SK-N-SH treated with all-trans-retinoic acid at 6 μM for 48 hours (cell line): ENCODE measurements around the gene ZNF778.

Experiments
- ESRRG ChIP-seq: fragments of 250-450 bp; sonication (Bioruptor Pico); IDR thresholded peaks from 2 replicates; pipeline ENCODE4 v1.6.1; 2021; ENCODE audit warnings: mild to moderate bottlenecking
- PPARA ChIP-seq: fragments of 250-450 bp; sonication (Bioruptor Pico); IDR thresholded peaks from 2 replicates; pipeline ENCODE4 v1.5.0; 2020; ENCODE audit warnings: mild to moderate bottlenecking, borderline replicate concordance
- RARB ChIP-seq: fragments of 250-450 bp; sonication (Bioruptor Pico); IDR thresholded peaks from 2 replicates; pipeline ENCODE4 v1.8.0; 2021; ENCODE audit warnings: mild to moderate bottlenecking, moderate library complexity
- SNAI2 ChIP-seq: fragments of 250-450 bp; sonication (Bioruptor Pico); IDR thresholded peaks from 2 replicates; pipeline ENCODE4 v1.5.0; 2020; ENCODE audit warnings: mild to moderate bottlenecking, moderate library complexity
- TCF4 ChIP-seq: fragments of 250-450 bp; sonication (Bioruptor Pico); IDR thresholded peaks from 2 replicates; pipeline ENCODE4 v1.8.0; 2021; ENCODE audit warnings: mild to moderate bottlenecking, moderate library complexity, borderline replicate concordance
- TOX ChIP-seq: fragments of 250-450 bp; sonication (Bioruptor Pico); IDR thresholded peaks from 2 replicates; pipeline ENCODE4 v1.8.0; 2021; ENCODE audit warnings: mild to moderate bottlenecking, moderate library complexity, borderline replicate concordance
- ZFP30 ChIP-seq: fragments of 450-650 bp; formaldehyde crosslinking; IDR thresholded peaks from 2 replicates; pipeline ENCODE4 v1.5.0; 2022; ENCODE audit warnings: mild to moderate bottlenecking, moderate library complexity
- ZNF565 ChIP-seq: fragments of 450-650 bp; formaldehyde crosslinking; conservative IDR thresholded peaks from 2 replicates; pipeline ENCODE4 v1.5.0; 2020; ENCODE audit warnings: low read depth, mild to moderate bottlenecking, moderate library complexity
- ZNF8 ChIP-seq: fragments of 450-650 bp; formaldehyde crosslinking; IDR thresholded peaks from 2 replicates; pipeline ENCODE4 v1.5.0; 2020; ENCODE audit warnings: mild to moderate bottlenecking, moderate library complexity
- TF ChIP-seq, protein P1 (sequence below): fragments of 250-450 bp; sonication (Bioruptor Pico); IDR thresholded peaks from 2 replicates; pipeline ENCODE4 v1.5.0; 2020; ENCODE audit warnings: mild to moderate bottlenecking, moderate library complexity
- TF ChIP-seq, protein P2 (sequence below): fragments of 250-450 bp; sonication (Bioruptor Pico); IDR thresholded peaks from 2 replicates; pipeline ENCODE4 v1.8.0; 2020; ENCODE audit warnings: mild to moderate bottlenecking, moderate library complexity, borderline replicate concordance
- TF ChIP-seq, protein P3 (sequence below): fragments of 250-450 bp; sonication (Bioruptor Pico); IDR thresholded peaks from 2 replicates; pipeline ENCODE4 v1.5.1; 2020; ENCODE audit warnings: low read depth, mild to moderate bottlenecking, moderate library complexity

DNA sequence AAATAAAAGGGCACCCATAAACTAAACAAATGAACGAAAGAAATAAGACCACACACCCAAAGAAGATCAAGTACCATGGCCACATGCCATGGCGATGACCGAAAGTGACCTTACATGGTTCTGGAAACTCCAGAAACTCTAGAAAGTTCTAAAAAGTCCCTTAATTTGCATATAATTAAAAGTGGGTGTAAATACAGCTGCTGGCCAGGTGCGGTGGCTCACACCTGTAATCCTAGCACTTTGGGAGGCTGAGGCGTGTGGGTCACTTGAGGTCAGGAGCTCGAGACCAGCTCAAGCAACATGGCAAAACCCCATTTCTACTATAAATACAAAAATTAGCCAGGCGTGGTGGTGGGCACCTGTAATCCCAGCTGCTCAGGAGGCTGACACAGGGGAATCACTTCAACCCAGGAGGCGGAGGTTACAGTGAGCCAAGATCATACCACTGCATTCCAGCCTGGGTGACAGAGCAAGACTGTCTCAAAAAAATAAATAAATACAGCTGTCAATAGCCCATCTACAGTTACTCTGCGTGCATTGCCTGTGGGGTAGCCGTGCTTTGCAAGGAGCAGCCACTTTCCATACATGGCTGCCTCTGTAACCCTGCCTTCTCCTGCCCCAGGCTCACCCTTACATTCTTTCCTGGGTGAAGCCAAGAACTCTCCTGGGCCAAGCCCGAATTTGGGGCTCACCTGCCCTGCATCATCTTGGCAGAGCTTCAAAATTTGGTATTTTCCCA is 7.2 kb upstream of the ZNF778 start:
- no peak for TF ChIP-seq ZFP30 (CRISPR knock-in tag)
- TF ChIP-seq TOX (CRISPR knock-in tag): no peak
- no peak for TF ChIP-seq ESRRG (CRISPR knock-in tag)
- TF ChIP-seq TCF4 (CRISPR knock-in tag): no peak
- TF ChIP-seq SNAI2 (CRISPR knock-in tag): no peak
- TF ChIP-seq PPARA (CRISPR knock-in tag): no peak
- TF ChIP-seq RARB: no peak
- TF ChIP-seq, protein P1, sequence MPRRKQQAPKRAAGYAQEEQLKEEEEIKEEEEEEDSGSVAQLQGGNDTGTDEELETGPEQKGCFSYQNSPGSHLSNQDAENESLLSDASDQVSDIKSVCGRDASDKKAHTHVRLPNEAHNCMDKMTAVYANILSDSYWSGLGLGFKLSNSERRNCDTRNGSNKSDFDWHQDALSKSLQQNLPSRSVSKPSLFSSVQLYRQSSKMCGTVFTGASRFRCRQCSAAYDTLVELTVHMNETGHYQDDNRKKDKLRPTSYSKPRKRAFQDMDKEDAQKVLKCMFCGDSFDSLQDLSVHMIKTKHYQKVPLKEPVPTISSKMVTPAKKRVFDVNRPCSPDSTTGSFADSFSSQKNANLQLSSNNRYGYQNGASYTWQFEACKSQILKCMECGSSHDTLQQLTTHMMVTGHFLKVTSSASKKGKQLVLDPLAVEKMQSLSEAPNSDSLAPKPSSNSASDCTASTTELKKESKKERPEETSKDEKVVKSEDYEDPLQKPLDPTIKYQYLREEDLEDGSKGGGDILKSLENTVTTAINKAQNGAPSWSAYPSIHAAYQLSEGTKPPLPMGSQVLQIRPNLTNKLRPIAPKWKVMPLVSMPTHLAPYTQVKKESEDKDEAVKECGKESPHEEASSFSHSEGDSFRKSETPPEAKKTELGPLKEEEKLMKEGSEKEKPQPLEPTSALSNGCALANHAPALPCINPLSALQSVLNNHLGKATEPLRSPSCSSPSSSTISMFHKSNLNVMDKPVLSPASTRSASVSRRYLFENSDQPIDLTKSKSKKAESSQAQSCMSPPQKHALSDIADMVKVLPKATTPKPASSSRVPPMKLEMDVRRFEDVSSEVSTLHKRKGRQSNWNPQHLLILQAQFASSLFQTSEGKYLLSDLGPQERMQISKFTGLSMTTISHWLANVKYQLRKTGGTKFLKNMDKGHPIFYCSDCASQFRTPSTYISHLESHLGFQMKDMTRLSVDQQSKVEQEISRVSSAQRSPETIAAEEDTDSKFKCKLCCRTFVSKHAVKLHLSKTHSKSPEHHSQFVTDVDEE (CRISPR knock-in tag): no peak
- no peak for TF ChIP-seq ZNF565 (CRISPR knock-in tag)
- TF ChIP-seq, protein P2, sequence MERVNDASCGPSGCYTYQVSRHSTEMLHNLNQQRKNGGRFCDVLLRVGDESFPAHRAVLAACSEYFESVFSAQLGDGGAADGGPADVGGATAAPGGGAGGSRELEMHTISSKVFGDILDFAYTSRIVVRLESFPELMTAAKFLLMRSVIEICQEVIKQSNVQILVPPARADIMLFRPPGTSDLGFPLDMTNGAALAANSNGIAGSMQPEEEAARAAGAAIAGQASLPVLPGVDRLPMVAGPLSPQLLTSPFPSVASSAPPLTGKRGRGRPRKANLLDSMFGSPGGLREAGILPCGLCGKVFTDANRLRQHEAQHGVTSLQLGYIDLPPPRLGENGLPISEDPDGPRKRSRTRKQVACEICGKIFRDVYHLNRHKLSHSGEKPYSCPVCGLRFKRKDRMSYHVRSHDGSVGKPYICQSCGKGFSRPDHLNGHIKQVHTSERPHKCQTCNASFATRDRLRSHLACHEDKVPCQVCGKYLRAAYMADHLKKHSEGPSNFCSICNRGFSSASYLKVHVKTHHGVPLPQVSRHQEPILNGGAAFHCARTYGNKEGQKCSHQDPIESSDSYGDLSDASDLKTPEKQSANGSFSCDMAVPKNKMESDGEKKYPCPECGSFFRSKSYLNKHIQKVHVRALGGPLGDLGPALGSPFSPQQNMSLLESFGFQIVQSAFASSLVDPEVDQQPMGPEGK (CRISPR knock-in tag): no peak
- TF ChIP-seq, protein P3, sequence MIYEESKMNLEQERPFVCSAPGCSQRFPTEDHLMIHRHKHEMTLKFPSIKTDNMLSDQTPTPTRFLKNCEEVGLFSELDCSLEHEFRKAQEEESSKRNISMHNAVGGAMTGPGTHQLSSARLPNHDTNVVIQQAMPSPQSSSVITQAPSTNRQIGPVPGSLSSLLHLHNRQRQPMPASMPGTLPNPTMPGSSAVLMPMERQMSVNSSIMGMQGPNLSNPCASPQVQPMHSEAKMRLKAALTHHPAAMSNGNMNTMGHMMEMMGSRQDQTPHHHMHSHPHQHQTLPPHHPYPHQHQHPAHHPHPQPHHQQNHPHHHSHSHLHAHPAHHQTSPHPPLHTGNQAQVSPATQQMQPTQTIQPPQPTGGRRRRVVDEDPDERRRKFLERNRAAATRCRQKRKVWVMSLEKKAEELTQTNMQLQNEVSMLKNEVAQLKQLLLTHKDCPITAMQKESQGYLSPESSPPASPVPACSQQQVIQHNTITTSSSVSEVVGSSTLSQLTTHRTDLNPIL: no peak
- no peak for TF ChIP-seq ZNF8
